H9 (cell line): ENCODE data around the gene KAZN. TPM values are rescaled to one million over a fixed set of nuclear protein-coding genes. Genes with fewer than 3 reads are reported as not detected.

Source experiments
- DNase-seq: peaks from one replicate; pipeline ENCODE4 v3.0.0-alpha.2; 2017
- H2AFZ ChIP-seq: one replicate; pipeline ENCODE4 v1.6.1; 2013; ENCODE audit warnings: mild to moderate bottlenecking, low read length, control low read depth, moderate library complexity
- H2AK5ac ChIP-seq: 2 replicates; pipeline ENCODE4 v1.6.1; 2013; ENCODE audit warnings: low read length, control low read depth, mixed read lengths; ENCODE audit not compliant: insufficient read length
- H2BK120ac ChIP-seq: one replicate; pipeline ENCODE4 v1.6.1; 2013; ENCODE audit warnings: low read depth, mild to moderate bottlenecking, low read length, control low read depth, inconsistent platforms; ENCODE audit not compliant: poor library complexity, severe bottlenecking
- H2BK12ac ChIP-seq: 2 replicates; pipeline ENCODE4 v1.6.1; 2013; ENCODE audit warnings: low read length, control low read depth, mixed read lengths, low read depth; ENCODE audit not compliant: insufficient read length
- H2BK15ac ChIP-seq: 2 replicates; pipeline ENCODE4 v1.6.1; 2013; ENCODE audit warnings: low read depth, low read length, control low read depth
- H2BK20ac ChIP-seq: one replicate; pipeline ENCODE4 v1.6.1; 2013; ENCODE audit warnings: low read depth, mild to moderate bottlenecking, low read length, control low read depth, inconsistent platforms; ENCODE audit not compliant: poor library complexity, severe bottlenecking
- H2BK5ac ChIP-seq: 2 replicates; pipeline ENCODE4 v1.6.1; 2013; ENCODE audit warnings: low read length, control low read depth, mixed read lengths; ENCODE audit not compliant: insufficient read length
- H3K14ac ChIP-seq: 2 replicates; pipeline ENCODE4 v1.6.1; 2013; ENCODE audit warnings: low read length, control low read depth; ENCODE audit not compliant: insufficient read depth
- H3K18ac ChIP-seq: 2 replicates; pipeline ENCODE4 v1.6.1; 2013; ENCODE audit warnings: low read depth, mild to moderate bottlenecking, mixed read lengths, low read length, control low read depth; ENCODE audit not compliant: insufficient read length
- H3K23ac ChIP-seq: 2 replicates; pipeline ENCODE4 v1.6.1; 2013; ENCODE audit warnings: low read length, control low read depth, mixed read lengths, low read depth; ENCODE audit not compliant: insufficient read length
- H3K23me2 ChIP-seq: 2 replicates; pipeline ENCODE4 v1.6.1; 2013; ENCODE audit warnings: low read depth, mild to moderate bottlenecking, mixed read lengths, low read length, control low read depth; ENCODE audit not compliant: insufficient read length, poor library complexity, severe bottlenecking
- H3K27ac ChIP-seq: 2 replicates; pipeline ENCODE4 v1.5.1; 2013; ENCODE audit warnings: low read length, control low read depth, mixed read lengths, low read depth; ENCODE audit not compliant: insufficient read length
- H3K27me3 ChIP-seq: 2 replicates; pipeline ENCODE4 v1.6.1; 2013; ENCODE audit warnings: low read length, control low read depth, inconsistent platforms; ENCODE audit not compliant: insufficient read depth
- H3K4ac ChIP-seq: 2 replicates; pipeline ENCODE4 v1.6.1; 2013; ENCODE audit warnings: low read depth, mild to moderate bottlenecking, control low read depth, inconsistent platforms, low read length, moderate library complexity
- H3K4me1 ChIP-seq: 2 replicates; pipeline ENCODE4 v1.6.1; 2013; ENCODE audit warnings: low read length, control low read depth, inconsistent platforms; ENCODE audit not compliant: insufficient read depth
- H3K4me2 ChIP-seq: 2 replicates; pipeline ENCODE4 v1.6.1; 2013; ENCODE audit warnings: low read length, control low read depth, mixed read lengths; ENCODE audit not compliant: insufficient read length, insufficient read depth
- H3K56ac ChIP-seq: 2 replicates; pipeline ENCODE4 v1.6.1; 2013; ENCODE audit warnings: low read depth, mild to moderate bottlenecking, mixed read lengths, low read length, control low read depth; ENCODE audit not compliant: insufficient read length
- H3K79me1 ChIP-seq: 2 replicates; pipeline ENCODE4 v1.6.1; 2013; ENCODE audit warnings: low read depth, mild to moderate bottlenecking, moderate library complexity, low read length, control low read depth, inconsistent platforms; ENCODE audit not compliant: insufficient read depth, poor library complexity, severe bottlenecking
- H3K79me2 ChIP-seq: 2 replicates; pipeline ENCODE4 v1.6.1; 2013; ENCODE audit warnings: low read length, control low read depth, inconsistent platforms; ENCODE audit not compliant: insufficient read depth
- H3K9ac ChIP-seq: 2 replicates; pipeline ENCODE4 v1.6.1; 2013; ENCODE audit warnings: low read length, control low read depth, mixed read lengths; ENCODE audit not compliant: insufficient read length; ENCODE audit errors: extremely low read depth
- H3K9me3 ChIP-seq: one replicate; pipeline ENCODE4 v1.6.1; 2013; ENCODE audit warnings: low read depth, low read length, inconsistent platforms; ENCODE audit not compliant: control insufficient read depth
- H3T11ph ChIP-seq: one replicate; pipeline ENCODE4 v1.6.1; 2013; ENCODE audit warnings: mild to moderate bottlenecking, low read length, control low read depth, inconsistent platforms
- H4K20me1 ChIP-seq: one replicate; pipeline ENCODE4 v1.6.1; 2013; ENCODE audit not compliant: control insufficient read depth, insufficient read length, insufficient read depth
- H4K5ac ChIP-seq: 2 replicates; pipeline ENCODE4 v1.6.1; 2013; ENCODE audit warnings: low read depth, mild to moderate bottlenecking, mixed read lengths, low read length, control low read depth; ENCODE audit not compliant: insufficient read length
- H4K8ac ChIP-seq: replicated peaks from 2 replicates; pipeline ENCODE4 v1.6.1; 2013; ENCODE audit warnings: low read length, control low read depth, mixed read lengths, low read depth; ENCODE audit not compliant: insufficient read length
- H4K91ac ChIP-seq: 2 replicates; pipeline ENCODE4 v1.6.1; 2013; ENCODE audit warnings: low read depth, mild to moderate bottlenecking, moderate library complexity, mixed read lengths, low read length, control low read depth; ENCODE audit not compliant: insufficient read length
- H3K27ac Mint-ChIP-seq, 3 experiments: 2 replicates in 2 of 3; 3 replicates in 1 of 3; pipeline ENCODE4 v1.8.0; 2020 to 2021; ENCODE audit warnings: mixed read lengths in 3 of 3, mild to moderate bottlenecking in 1 of 3, moderate library complexity in 1 of 3
- H3K27me3 Mint-ChIP-seq: 2 replicates; pipeline ENCODE4 v1.8.0; 2021; ENCODE audit warnings: low read depth, mild to moderate bottlenecking, moderate library complexity, mixed read lengths
- H3K36me3 Mint-ChIP-seq, 3 experiments: 2 replicates in 2 of 3; 3 replicates in 1 of 3; pipeline ENCODE4 v1.8.0; 2020 to 2021; ENCODE audit warnings: low read depth in 3 of 3, mixed read lengths in 3 of 3; ENCODE audit not compliant: insufficient read depth in 1 of 3
- H3K4me1 Mint-ChIP-seq, 2 experiments: 2 replicates each; pipeline ENCODE4 v1.8.0; 2020; ENCODE audit warnings: mixed read lengths in 2 of 2
- H3K4me3 Mint-ChIP-seq, 2 experiments: 2 replicates in 1 of 2; 3 replicates in 1 of 2; pipeline ENCODE4 v1.8.0; 2020 to 2021; ENCODE audit warnings: mild to moderate bottlenecking in 2 of 2, mixed read lengths in 2 of 2, moderate library complexity in 1 of 2
- H3K9me3 Mint-ChIP-seq, 2 experiments: 2 replicates in 1 of 2; 3 replicates in 1 of 2; pipeline ENCODE4 v1.8.0; 2020; ENCODE audit warnings: mild to moderate bottlenecking in 2 of 2, mixed read lengths in 2 of 2, moderate library complexity in 1 of 2
- CTCF ChIP-seq: fragments of 200-600 bp; sonication (generic); conservative IDR thresholded peaks from 3 replicates; pipeline ENCODE4 v1.8.0; 2021; ENCODE audit warnings: antibody characterized with exemption, mild to moderate bottlenecking
- WGBS: extraction: QIAGEN DNeasy Blood & Tissue Kit; methylation state at CpG from one replicate; pipeline ENCODE4 v1.1.7; 2013; ENCODE audit warnings: missing lambda C conversion rate, low lambda C conversion rate, mixed read lengths; ENCODE audit not compliant: insufficient read length; ENCODE audit errors: extremely low coverage; 5-methylcytosine and 5-hydroxymethylcytosine counted together
- total RNA-seq: library from RNA; stranded (reverse); gene quantifications from 2 replicates; pipeline ENCODE4 v1.2.1, GENCODE V29; 2021

The KAZN gene
- total RNA-seq, 1 experiment from 2014 or later, result 7.6 TPM

- H3K4me1 ChIP-seq, result no peaks in the 10 kb centered on the region
- H3K4me1 Mint-ChIP-seq, result no peaks in the 10 kb centered on the region
These were observed 210.9 kb downstream of the KAZN start for GRCh38 chr1:14809191-14809981.

More at GRCh38 chr1:14809191-14809981, 210.9 kb downstream of the KAZN start:
- Histone ChIP-seq H4K5ac (no peak overlapping the region), H3K23ac (no peak overlapping the region), H3K79me1 (no peaks in the 10 kb centered on the region), H2AK5ac (no peak overlapping the region), H3T11ph (no peak overlapping the region), H4K91ac (no peak overlapping the region), H3K79me2 (no peaks in the 10 kb centered on the region), H3K27me3 (no peaks in the 10 kb centered on the region), H3K4me2 (no peak overlapping the region), H3K9ac (no peak overlapping the region), H3K9me3 (peaks cover 10% of the 10 kb centered on the region), H2BK15ac (no peak overlapping the region), H3K23me2 (no peaks in the 10 kb centered on the region), H2BK20ac (no peak overlapping the region), H3K27ac (no peak overlapping the region), H3K56ac (no peak overlapping the region), H2AFZ (no peak overlapping the region), H3K14ac (no peak overlapping the region), H3K4ac (no peak overlapping the region), H4K20me1 (no peaks in the 10 kb centered on the region), H2BK5ac (no peak overlapping the region), H4K8ac (no peak overlapping the region), H3K18ac (no peak overlapping the region), H2BK12ac (no peak overlapping the region), H2BK120ac (no peak overlapping the region)
- Mint-ChIP-seq H3K27ac (no peak overlapping the region), H3K9me3 (peaks cover 23% of the 10 kb centered on the region in 2 experiments), H3K4me3 (no peak overlapping the region), H3K36me3 (peaks cover 11 to 15% (median 15%) of the 10 kb centered on the region in 3 experiments; a peak in 6 of 7 replicates), H3K27me3 (no peaks in the 10 kb centered on the region; the same call in 1 of the 2 replicates)
- WGBS, result no CpG with 5 or more reads among the region's 9 CpGs
- no peak for TF ChIP-seq CTCF
- no peak for DNase-seq
